Medulla oblongata (tissue), 1 donor: ENCODE data around the gene RCN2.

Experiments used
- DNase-seq: peaks from one replicate; pipeline ENCODE4 v3.0.0-alpha.2; 2015; ENCODE audit errors: extremely low spot score

Gene RCN2

GRCh38 chr15:76973906-76974305 lies 42.4 kb downstream of the RCN2 start:
- no peak for DNase-seq

- no peak for DNase-seq
These were observed 43.0 kb downstream of the RCN2 start for GRCh38 chr15:76974456-76975036.

DNA sequence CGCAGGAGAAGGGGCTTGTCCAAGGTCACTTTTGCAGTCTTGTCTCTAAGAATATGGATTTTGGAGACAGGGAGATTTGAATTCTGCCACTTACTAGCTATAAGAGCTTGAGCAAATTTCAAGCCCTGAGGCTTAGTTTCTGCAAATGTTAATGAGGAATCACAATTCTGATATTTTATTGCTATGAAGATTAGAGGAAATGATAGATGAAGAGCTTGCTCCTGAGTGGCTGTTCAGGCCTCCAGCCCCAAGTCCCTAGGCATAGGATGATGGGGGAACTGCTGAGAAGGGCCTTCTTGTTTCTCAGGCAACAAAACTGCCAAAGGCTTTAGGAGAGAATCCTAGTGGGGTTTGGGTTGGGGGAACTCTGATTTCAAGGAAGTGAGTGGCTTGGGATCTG lies 44.6 kb downstream of the RCN2 start:
- DNase-seq, result no peak

- DNase-seq, result no peak
These were observed 45.2 kb downstream of the RCN2 start for GRCh38 chr15:76976572-76977270.

DNA sequence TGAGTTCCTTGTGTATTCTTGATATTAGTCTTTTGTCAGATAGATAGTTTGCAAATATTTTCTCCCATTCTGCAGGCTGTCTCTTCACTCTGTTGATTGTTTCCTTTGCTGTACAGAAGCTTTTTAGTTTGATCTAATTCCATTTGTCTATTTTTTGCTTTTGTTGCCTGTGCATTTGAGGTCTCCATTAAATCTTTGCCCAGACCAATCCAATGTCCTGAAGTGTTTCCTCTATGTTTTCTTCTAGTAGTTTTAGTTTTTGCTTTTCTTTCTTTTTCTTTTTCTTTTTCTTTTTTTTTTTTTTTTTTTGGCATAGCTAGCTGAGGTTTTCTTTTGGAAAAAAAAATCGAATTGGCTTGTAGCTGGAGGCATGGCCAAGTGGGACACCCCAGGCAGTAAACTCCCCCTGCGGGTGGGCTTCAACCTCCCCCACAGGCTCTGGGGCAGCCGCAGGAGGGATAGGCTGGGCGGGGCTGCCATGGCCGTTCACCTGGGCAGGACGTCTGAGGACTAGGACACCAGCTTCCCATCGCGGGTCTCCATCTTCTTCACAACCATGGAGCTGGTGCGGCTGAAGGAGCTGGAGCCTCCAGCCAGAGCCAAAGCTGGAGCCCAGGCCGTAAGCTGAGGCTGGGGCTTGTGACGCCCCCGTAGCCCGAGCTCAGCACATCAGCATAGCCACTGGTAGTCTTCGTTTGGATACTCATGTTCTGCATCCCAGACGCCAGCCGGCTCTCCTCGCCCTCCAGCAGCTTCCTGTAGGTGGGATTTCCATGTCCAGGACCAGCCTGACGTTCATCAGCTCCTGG lies 47.2 kb downstream of the RCN2 start:
- DNase-seq, result no peak

GRCh38 chr15:76979331-76979925 lies 47.9 kb downstream of the RCN2 start:
- no peak for DNase-seq

- DNase-seq, result no peak
These were observed 48.5 kb downstream of the RCN2 start for GRCh38 chr15:76979996-76980520.

GRCh38 chr15:76982356-76982755 lies 50.8 kb downstream of the RCN2 start:
- no peak for DNase-seq

DNA sequence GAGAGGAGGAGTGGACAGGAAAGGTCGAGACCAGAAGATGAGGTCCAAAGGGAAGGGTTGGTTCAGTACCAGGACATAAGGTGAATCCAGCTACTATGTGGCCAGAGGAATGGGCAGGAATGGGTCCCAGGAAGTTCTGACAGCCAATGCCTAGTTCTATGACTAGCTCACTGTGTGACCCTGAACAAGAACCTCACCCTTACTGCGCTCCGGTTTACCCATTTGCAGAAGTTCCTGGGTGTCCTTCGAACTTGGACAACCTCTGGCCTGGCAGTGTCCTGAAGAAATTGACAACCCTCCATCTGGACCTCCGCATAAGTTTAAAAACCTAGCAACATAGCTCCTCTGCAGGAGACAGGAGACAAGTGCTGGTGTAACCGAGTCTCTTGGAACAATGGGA lies 51.2 kb downstream of the RCN2 start:
- no peak for DNase-seq

DNA sequence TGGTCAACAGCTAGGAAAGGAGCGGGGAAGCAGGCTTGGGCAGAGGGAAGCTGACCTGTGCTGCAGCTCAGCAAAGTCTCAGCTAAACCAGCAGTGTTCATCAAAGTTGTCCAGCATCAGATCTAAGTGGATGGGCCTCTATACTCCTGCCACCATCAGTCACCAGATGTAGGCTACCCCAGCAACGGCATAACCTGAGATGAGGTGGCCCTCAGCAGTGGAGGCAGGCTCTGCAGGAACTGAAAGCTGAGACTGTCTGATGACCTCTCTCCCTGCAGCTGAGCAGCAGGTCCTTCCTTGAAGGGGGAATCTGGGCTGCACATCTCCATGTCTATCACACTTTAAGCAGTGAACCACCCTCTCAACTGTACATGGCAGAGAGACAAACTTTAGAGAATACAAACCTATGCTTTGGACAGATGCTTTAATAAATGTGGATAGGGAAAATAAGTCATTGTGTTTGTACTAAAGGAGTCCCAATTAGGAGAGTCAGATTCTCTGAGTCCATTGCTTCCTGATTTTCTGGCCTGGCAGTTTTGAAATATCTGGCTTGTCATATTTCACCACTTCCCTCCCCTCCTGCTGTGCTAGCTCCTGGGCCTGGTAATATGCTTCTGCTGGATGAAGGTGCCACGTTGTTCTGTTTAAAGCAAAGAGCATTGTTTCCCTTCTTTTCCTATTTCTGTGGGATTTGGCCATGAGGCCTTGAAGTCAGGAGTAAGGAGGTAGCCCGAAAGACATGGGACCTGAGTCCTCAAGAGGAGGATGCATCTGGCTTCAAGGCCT lies 52.2 kb downstream of the RCN2 start:
- no peak for DNase-seq

GRCh38 chr15:76986743-76987142 lies 55.2 kb downstream of the RCN2 start:
- DNase-seq, result no peak

- DNase-seq, result no peak
These were observed 55.7 kb downstream of the RCN2 start for GRCh38 chr15:76987276-76987675.

- DNase-seq, result peak; percentile 35
These were observed 56.6 kb downstream of the RCN2 start for GRCh38 chr15:76987896-76988860.

- peak; percentile 39 for DNase-seq
These were observed 57.6 kb downstream of the RCN2 start for GRCh38 chr15:76988867-76989780.

DNA sequence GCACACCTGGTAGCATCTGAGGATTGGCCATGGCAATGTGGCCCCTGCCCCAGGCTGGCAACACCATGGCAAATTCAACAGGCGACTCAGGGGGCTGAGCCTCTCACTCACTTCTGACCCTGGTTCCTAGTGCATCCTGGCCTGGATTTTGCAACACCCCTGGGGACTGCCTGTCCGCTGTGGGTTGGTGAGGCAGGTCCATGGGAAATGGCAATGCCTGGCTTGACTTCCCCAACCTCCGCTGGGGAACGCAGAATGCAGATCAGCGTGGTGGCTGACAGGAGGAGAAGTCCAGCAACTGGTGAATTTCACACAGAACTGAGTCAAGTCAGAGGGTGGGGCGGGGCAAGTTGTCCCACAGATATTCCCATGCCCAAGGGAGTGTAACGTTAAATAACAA lies 59.5 kb downstream of the RCN2 start:
- no peak for DNase-seq

GRCh38 chr15:76991741-76992645 lies 60.4 kb downstream of the RCN2 start:
- DNase-seq, result peak; percentile 68

DNA sequence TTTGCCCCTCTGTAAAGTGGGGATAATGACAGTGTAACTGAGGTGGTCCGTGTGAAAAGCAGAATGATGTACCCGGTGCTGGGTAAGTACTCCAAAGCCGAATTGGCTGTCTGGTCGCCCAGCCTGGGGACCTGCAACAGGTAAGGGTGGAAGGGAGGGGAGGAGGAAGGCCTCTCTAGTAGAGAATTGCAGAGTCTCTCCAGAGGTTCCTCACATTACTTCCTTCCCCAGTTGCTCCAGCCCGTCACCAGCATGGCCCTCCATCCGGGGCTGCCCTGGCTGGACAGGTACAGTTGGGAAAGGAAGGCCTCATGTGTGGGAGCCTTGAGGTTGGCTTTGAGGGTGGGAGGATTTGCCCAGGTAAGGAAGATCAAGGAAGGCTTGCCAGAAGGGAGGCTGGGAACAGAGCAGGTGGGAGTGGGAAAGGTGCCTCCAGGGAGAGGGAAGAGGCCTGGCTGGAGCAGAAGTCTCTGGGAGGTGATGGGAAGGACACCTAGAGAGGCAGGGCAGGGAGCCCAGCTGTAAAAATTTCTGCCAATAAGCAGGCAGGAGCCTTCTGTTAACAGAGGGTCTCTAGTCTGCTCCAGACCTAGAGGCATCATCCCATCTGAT lies 61.7 kb downstream of the RCN2 start:
- no peak for DNase-seq

- no peak for DNase-seq
These were observed 62.5 kb downstream of the RCN2 start for GRCh38 chr15:76994001-76994400.
